ENCODE data around the gene CDO1. TPM values are rescaled to one million over a fixed set of nuclear protein-coding genes. Genes with fewer than 3 reads are reported as not detected.

Gene CDO1
- total RNA-seq, 2 experiments from 2014 or later = not detected

- TF ChIP-seq EZH2phosphoT487 (IDR thresholded peaks at IDR 0.05; ENCODE audit: borderline replicate concordance, low read depth, low read length) (no peak), CTCF (conservative IDR thresholded peaks at IDR 0.05; ENCODE audit: low read length) (no peak)
- CTCF ChIA-PET (ENCODE audit: unreplicated experiment) = no interaction called here
- no peaks in the 10 kb centered on the region for H3K4me1 ChIP-seq (ENCODE audit: insufficient read depth, low read length, poor library complexity, severe bottlenecking)
- no peaks in the 10 kb centered on the region for H4K20me1 ChIP-seq (ENCODE audit: insufficient read depth, low read length)
- intact Hi-C loops (cut with micrococcal nuclease; ENCODE audit: unreplicated experiment) = no loop called here
- no peaks in the 10 kb centered on the region for H3K9me3 ChIP-seq (ENCODE audit: low read length)
- no peak overlapping the region for H3K27ac ChIP-seq (ENCODE audit: low read depth, low read length, poor library complexity, severe bottlenecking)
- no TSS peak for BruUV-seq (replicated peaks)
- H3K4me2 ChIP-seq (ENCODE audit: low read length) = no peak overlapping the region
- H3K4me3 ChIP-seq (ENCODE audit: low read depth, low read length, poor library complexity, severe bottlenecking) = no peak overlapping the region
- POLR2A ChIA-PET = no interaction called here
- no peaks in the 10 kb centered on the region for H3K9me2 ChIP-seq (ENCODE audit: insufficient read depth, low read length)
- no peak for DNase-seq (ENCODE audit: low spot score)
- no peaks in the 10 kb centered on the region for H3K79me2 ChIP-seq (ENCODE audit: insufficient read depth, low read depth, low read length)
- H3K36me3 ChIP-seq (ENCODE audit: insufficient read depth, low read length) = no peaks in the 10 kb centered on the region
- no peak overlapping the region for H2AFZ ChIP-seq (ENCODE audit: low read length)
These were observed 58.1 kb downstream of the CDO1 start for GRCh38 chr5:115758356-115758755.

DNA sequence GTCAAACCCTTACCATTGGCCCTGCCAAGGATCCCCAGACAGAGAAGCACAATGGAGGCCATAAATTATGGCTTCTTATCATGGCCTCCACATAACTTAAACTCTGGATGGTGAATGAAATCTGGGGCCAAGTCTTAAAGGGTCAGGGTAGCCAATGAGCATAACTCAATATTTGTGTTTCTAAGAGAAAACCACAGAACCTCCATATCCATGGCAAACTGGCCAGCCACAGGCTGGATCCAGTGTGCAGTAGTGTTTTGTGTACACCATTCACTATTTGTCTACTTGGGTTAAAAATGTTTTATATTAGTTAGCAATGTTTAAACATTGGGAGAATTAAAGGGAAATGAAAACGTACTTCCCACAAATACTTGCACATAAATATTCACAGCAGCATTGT lies 60.8 kb downstream of the CDO1 start:
- H3K9me2 ChIP-seq (ENCODE audit: insufficient read depth, low read length) = no peaks in the 10 kb centered on the region
- no peaks in the 10 kb centered on the region for H3K9me3 ChIP-seq (ENCODE audit: low read length)
- TF ChIP-seq CTCF (conservative IDR thresholded peaks at IDR 0.05; ENCODE audit: low read length) (no peak), EZH2phosphoT487 (IDR thresholded peaks at IDR 0.05; ENCODE audit: borderline replicate concordance, low read depth, low read length) (no peak)
- BruUV-seq (replicated peaks) = no TSS peak
- intact Hi-C loops (cut with micrococcal nuclease; ENCODE audit: unreplicated experiment) = no loop called here
- ChIA-PET POLR2A (no interaction called here), CTCF (ENCODE audit: unreplicated experiment) (no interaction called here)
- H2AFZ ChIP-seq (ENCODE audit: low read length) = no peak overlapping the region
- no peaks in the 10 kb centered on the region for H3K36me3 ChIP-seq (ENCODE audit: insufficient read depth, low read length)
- H3K27ac ChIP-seq (ENCODE audit: low read depth, low read length, poor library complexity, severe bottlenecking) = no peak overlapping the region
- no peaks in the 10 kb centered on the region for H3K79me2 ChIP-seq (ENCODE audit: insufficient read depth, low read depth, low read length)
- DNase-seq (ENCODE audit: low spot score) = no peak
- no peaks in the 10 kb centered on the region for H3K4me1 ChIP-seq (ENCODE audit: insufficient read depth, low read length, poor library complexity, severe bottlenecking)
- no peak overlapping the region for H3K4me3 ChIP-seq (ENCODE audit: low read depth, low read length, poor library complexity, severe bottlenecking)
- no peak overlapping the region for H3K4me2 ChIP-seq (ENCODE audit: low read length)
- no peaks in the 10 kb centered on the region for H4K20me1 ChIP-seq (ENCODE audit: insufficient read depth, low read length)

Small RNA genes within 50 kb of the gene (small RNA-seq; reads per million reads assigned to genes)
- 1.9 reads per million, percentile 75 among the genes with 10 or more reads in this experiment for gene RNU2-49P

Other genes with a start within 250 kb of the CDO1 start
- not detected in 2 replicates for gene TICAM2, start 214.2 kb downstream of the CDO1 start, total RNA-seq (2014; rRNA removed; shearing (Covaris generic))
- 0.65 and 0.87 TPM in 2 replicates for gene TICAM2, start 214.2 kb downstream of the CDO1 start, total RNA-seq (2022)
- gene TMED7, start 190.6 kb downstream of the CDO1 start, total RNA-seq (2014; rRNA removed; shearing (Covaris generic)) = 50.9 and 55.1 TPM in 2 replicates
- 31.7 and 35.8 TPM in 2 replicates for gene TMED7, start 190.6 kb downstream of the CDO1 start, total RNA-seq (2022)
- 38.0 and 52.1 TPM in 2 replicates for gene ATG12, start 24.9 kb upstream of the CDO1 start, total RNA-seq (2014; rRNA removed; shearing (Covaris generic))
- gene ATG12, start 24.9 kb upstream of the CDO1 start, total RNA-seq (2022) = 48.3 and 57.6 TPM in 2 replicates
- gene AP3S1, start 25.3 kb upstream of the CDO1 start, total RNA-seq (2014; rRNA removed; shearing (Covaris generic)) = 76.0 and 111 TPM in 2 replicates
- gene AP3S1, start 25.3 kb upstream of the CDO1 start, total RNA-seq (2022) = 89.5 and 103 TPM in 2 replicates
- 0.36 TPM in 1 of 2 replicates, not detected in the other for gene LVRN, start 145.8 kb upstream of the CDO1 start, total RNA-seq (2014; rRNA removed; shearing (Covaris generic))
- gene LVRN, start 145.8 kb upstream of the CDO1 start, total RNA-seq (2022) = not detected in 2 replicates
- not detected in 2 replicates for gene ARL14EPL, start 215.8 kb upstream of the CDO1 start, total RNA-seq (2014; rRNA removed; shearing (Covaris generic))
- not detected in 2 replicates for gene ARL14EPL, start 215.8 kb upstream of the CDO1 start, total RNA-seq (2022)

All from OCI-LY7 (cell line).